ENCODE results near the gene BNC2.

GRCh38 chr9:16830806-16831205, 39.7 kb downstream of the BNC2 start:
- TF ChIP-seq CTCF (IDR thresholded peaks at IDR 0.05): no peak
- TF ChIP-seq POLR2A (IDR thresholded peaks at IDR 0.05): no peak
